ENCODE measurements around the gene LRMDA. TPM values are rescaled to one million over a fixed set of nuclear protein-coding genes. Genes with fewer than 3 reads are reported as not detected.

LRMDA gene
- total and polyA plus RNA-seq, 2 of the 4 experiments (the other 2 are of a cell fraction): 0.07 TPM; not detected in 1

DNA sequence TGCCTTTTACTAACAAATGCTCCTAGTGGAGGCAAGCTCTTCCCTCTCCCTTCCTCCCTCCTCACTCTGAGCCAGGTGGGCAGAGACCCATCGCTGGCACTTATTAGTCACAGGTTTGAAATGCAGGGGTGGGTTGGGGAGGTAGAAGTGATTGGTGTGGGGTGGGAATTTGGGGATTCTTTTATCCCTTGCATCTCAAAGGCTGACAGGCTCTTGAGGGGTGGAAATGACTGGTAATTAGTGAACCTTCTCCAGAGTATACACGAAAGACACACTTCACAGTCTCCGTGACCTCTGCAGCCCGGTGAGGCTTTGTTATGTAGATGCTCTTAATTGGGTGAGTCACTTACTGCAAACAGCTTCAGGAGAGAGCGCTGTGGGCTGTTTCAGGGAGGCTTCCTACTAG, 13.9 kb upstream of the LRMDA start:
- CTCF ChIA-PET: no interaction called here
- in situ Hi-C loops (cut with MboI; ENCODE audit: low sequenced_read_pairs) (loop anchor here (25.0 kb wide), 3 partner anchors 620 to 1570 kb away; no protein-coding TSS in a partner anchor), dilution Hi-C loops (cut with HindIII; ENCODE audit: low sequenced_read_pairs, unreplicated experiment) (no loop called here), intact Hi-C loops (cut with micrococcal nuclease) (no loop called here)
- no peak for DNase-seq
- Histone ChIP-seq H3K27me3 (ENCODE audit: control insufficient read depth, insufficient read depth, low read length) (peaks cover 28% of the 10 kb centered on the region), H2BK20ac (ENCODE audit: low read depth, low read length) (no peak overlapping the region), H2AK9ac (replicated peaks; ENCODE audit: low read depth, low read length, poor library complexity) (no peak overlapping the region), H2AFZ (replicated peaks; ENCODE audit: low read length, poor library complexity) (no peak overlapping the region), H2BK120ac (ENCODE audit: low read depth, low read length) (no peak overlapping the region), H3K9me1 (ENCODE audit: insufficient read depth, low read length) (no peaks in the 10 kb centered on the region), H3K36me3 (ENCODE audit: control insufficient read depth, insufficient read depth, low read length) (no peaks in the 10 kb centered on the region), H4K91ac (ENCODE audit: insufficient read depth, low read depth, low read length) (no peak overlapping the region), H3K4me1 (ENCODE audit: control insufficient read depth, insufficient read depth, low read length) (no peaks in the 10 kb centered on the region), H3K4me2 (ENCODE audit: low read depth, low read length) (no peak overlapping the region), H3K23ac (ENCODE audit: low read depth, low read length) (no peak overlapping the region), H3K4me3 (ENCODE audit: insufficient read depth, low read depth, low read length) (no peak overlapping the region), H3K18ac (ENCODE audit: low read depth, low read length) (no peak overlapping the region), H3K56ac (ENCODE audit: extremely low read depth, insufficient read depth, low read length) (no peak overlapping the region), H3K14ac (replicated peaks; ENCODE audit: low read depth, low read length) (no peak overlapping the region), H3K9me3 (ENCODE audit: control insufficient read depth, insufficient read depth, low read length) (no peaks in the 10 kb centered on the region), H2BK5ac (ENCODE audit: low read depth, low read length, poor library complexity, severe bottlenecking) (no peak overlapping the region), H4K5ac (ENCODE audit: low read depth, low read length) (no peak overlapping the region), H2BK15ac (ENCODE audit: low read depth, low read length) (no peak overlapping the region), H2AK5ac (ENCODE audit: low read depth, low read length) (no peak overlapping the region), H4K8ac (ENCODE audit: low read depth in 2 of 2, low read length in 2 of 2) (no peak overlapping the region), H3K4ac (ENCODE audit: low read depth, low read length) (no peak overlapping the region), H3K9ac (ENCODE audit: low read depth, low read length) (no peak overlapping the region), H4K20me1 (ENCODE audit: insufficient read depth, low read length) (no peaks in the 10 kb centered on the region), H3K79me1 (ENCODE audit: low read depth in 1 of 2, low read length in 2 of 2) (no peaks in the 10 kb centered on the region), H3K27ac (ENCODE audit: insufficient read depth, low read length) (no peak overlapping the region)
- no TSS peak for BruUV-seq (replicated peaks)
- no peak for ATAC-seq (ENCODE audit: low read depth)
- no peak for TF ChIP-seq SMC3 (IDR thresholded peaks at IDR 0.05; ENCODE audit: low read depth, low read length)
- TF ChIP-seq MAFK (IDR thresholded peaks at IDR 0.05; ENCODE audit: low read depth, low read length): no peak
- TF ChIP-seq BHLHE40 (IDR thresholded peaks at IDR 0.05; ENCODE audit: low read depth, low read length): no peak
- no peak for TF ChIP-seq NFE2L2 (IDR thresholded peaks at IDR 0.05; ENCODE audit: low read depth, low read length)
- TF ChIP-seq RFX5 (IDR thresholded peaks at IDR 0.05; ENCODE audit: low read depth, low read length): no peak
- TF ChIP-seq MXI1 (IDR thresholded peaks at IDR 0.05; ENCODE audit: borderline replicate concordance, low read depth, low read length): no peak
- TF ChIP-seq MAZ (IDR thresholded peaks at IDR 0.05; ENCODE audit: borderline replicate concordance, low read depth, low read length): no peak
- TF ChIP-seq RAD21 (IDR thresholded peaks at IDR 0.05; ENCODE audit: low read length): no peak
- no peak for TF ChIP-seq FOS (IDR thresholded peaks at IDR 0.05; ENCODE audit: low read depth, low read length)
- TF ChIP-seq POLR2A (IDR thresholded peaks at IDR 0.05; ENCODE audit: low read depth, low read length): no peak
- TF ChIP-seq RCOR1 (IDR thresholded peaks at IDR 0.05; ENCODE audit: insufficient replicate concordance, low read length): no peak
- TF ChIP-seq, protein P1, sequence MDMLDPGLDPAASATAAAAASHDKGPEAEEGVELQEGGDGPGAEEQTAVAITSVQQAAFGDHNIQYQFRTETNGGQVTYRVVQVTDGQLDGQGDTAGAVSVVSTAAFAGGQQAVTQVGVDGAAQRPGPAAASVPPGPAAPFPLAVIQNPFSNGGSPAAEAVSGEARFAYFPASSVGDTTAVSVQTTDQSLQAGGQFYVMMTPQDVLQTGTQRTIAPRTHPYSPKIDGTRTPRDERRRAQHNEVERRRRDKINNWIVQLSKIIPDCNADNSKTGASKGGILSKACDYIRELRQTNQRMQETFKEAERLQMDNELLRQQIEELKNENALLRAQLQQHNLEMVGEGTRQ (IDR thresholded peaks at IDR 0.05; ENCODE audit: low read depth, low read length): no peak
- TF ChIP-seq CEBPB (IDR thresholded peaks at IDR 0.05; ENCODE audit: low read depth, low read length): no peak
- no peak for TF ChIP-seq CHD1 (IDR thresholded peaks at IDR 0.05; ENCODE audit: low read depth, low read length)
- TF ChIP-seq, protein P2, sequence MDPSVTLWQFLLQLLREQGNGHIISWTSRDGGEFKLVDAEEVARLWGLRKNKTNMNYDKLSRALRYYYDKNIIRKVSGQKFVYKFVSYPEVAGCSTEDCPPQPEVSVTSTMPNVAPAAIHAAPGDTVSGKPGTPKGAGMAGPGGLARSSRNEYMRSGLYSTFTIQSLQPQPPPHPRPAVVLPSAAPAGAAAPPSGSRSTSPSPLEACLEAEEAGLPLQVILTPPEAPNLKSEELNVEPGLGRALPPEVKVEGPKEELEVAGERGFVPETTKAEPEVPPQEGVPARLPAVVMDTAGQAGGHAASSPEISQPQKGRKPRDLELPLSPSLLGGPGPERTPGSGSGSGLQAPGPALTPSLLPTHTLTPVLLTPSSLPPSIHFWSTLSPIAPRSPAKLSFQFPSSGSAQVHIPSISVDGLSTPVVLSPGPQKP (IDR thresholded peaks at IDR 0.05; ENCODE audit: borderline replicate concordance, low read depth, low read length): no peak
- TF ChIP-seq, protein P3, sequence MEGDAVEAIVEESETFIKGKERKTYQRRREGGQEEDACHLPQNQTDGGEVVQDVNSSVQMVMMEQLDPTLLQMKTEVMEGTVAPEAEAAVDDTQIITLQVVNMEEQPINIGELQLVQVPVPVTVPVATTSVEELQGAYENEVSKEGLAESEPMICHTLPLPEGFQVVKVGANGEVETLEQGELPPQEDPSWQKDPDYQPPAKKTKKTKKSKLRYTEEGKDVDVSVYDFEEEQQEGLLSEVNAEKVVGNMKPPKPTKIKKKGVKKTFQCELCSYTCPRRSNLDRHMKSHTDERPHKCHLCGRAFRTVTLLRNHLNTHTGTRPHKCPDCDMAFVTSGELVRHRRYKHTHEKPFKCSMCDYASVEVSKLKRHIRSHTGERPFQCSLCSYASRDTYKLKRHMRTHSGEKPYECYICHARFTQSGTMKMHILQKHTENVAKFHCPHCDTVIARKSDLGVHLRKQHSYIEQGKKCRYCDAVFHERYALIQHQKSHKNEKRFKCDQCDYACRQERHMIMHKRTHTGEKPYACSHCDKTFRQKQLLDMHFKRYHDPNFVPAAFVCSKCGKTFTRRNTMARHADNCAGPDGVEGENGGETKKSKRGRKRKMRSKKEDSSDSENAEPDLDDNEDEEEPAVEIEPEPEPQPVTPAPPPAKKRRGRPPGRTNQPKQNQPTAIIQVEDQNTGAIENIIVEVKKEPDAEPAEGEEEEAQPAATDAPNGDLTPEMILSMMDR (conservative IDR thresholded peaks at IDR 0.05; ENCODE audit: low read depth, low read length): no peak
- no CpG with 5 or more reads among the region's 5 CpGs for WGBS, 2 experiments (ENCODE audit: extremely low coverage in 2 of 2, insufficient read length in 1 of 2)
- POLR2A ChIA-PET (ENCODE audit: unreplicated experiment): no interaction called here

Data from IMR-90 (cell line).